ENCODE results near the gene PRPF6.
A peak's percentile ranks its signal among the peaks of the same experiment; 100 is the strongest.

DNA sequence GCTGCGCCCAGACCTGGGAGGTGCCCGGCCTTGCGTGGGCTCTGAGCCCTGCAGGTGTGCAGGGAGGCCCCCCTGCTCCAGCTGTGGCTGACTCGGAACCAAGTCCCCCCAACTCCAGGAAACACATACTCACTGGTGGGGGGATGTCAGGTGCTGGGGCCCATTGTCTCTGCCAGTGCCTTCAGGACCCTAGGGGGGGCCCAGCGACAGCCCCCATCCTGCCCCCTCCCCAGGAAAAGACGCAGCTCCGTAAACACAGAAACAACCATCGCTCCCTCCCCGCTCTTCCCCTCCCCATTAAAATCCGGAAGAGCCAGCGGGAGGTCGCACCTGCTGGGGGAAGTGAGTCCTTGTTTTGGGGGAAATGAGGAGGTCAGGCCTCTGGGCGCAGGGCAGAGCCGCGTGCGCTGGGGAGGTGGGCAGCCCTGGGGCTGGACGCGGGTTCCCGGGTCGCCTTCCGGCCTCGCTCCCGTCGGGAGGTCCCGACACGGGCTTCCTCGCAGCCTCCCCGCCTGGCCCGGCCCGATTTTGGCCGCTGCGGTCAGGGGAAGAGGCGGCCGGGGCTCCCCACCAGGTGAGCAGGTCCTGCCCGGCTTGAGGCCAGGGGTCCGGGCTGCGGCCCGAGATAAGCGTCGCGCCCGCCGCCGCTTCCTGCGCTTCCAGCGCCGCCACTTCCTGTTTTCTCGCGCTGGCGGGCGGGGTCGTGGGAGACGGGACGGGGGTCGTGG, 61.3 kb downstream of the PRPF6 start:
- TF ChIP-seq ZNF510 (CRISPR knock-in tag; IDR thresholded peaks at IDR 0.05; ENCODE audit: low read depth) (0 out of 2 replicates have a peak, but pooled peaks have one; percentile 78), ZNF468 (CRISPR knock-in tag; IDR thresholded peaks at IDR 0.05) (no peak), ZSCAN21 (CRISPR knock-in tag; IDR thresholded peaks at IDR 0.05; ENCODE audit: borderline replicate concordance) (peak; percentile 47), RORA (CRISPR knock-in tag; IDR thresholded peaks at IDR 0.05) (no peak), POLR2A (IDR thresholded peaks at IDR 0.05; ENCODE audit: insufficient read depth in 1 of 2, low read depth in 2 of 2, low read length in 2 of 2) (peak in 1 of 2 experiments; percentile 46; a peak in 1 of 4 replicates), KAT8 (CRISPR knock-in tag; IDR thresholded peaks at IDR 0.05) (peak; percentile 81), KDM5B (CRISPR knock-in tag; IDR thresholded peaks at IDR 0.05; ENCODE audit: borderline replicate concordance) (peak; percentile 88), RXRA (CRISPR knock-in tag; IDR thresholded peaks at IDR 0.05) (peak; percentile 52; the same call in 1 of the 2 replicates), ZNF563 (CRISPR knock-in tag; IDR thresholded peaks at IDR 0.05) (peak; percentile 95)
- TF ChIP-seq, protein P1, sequence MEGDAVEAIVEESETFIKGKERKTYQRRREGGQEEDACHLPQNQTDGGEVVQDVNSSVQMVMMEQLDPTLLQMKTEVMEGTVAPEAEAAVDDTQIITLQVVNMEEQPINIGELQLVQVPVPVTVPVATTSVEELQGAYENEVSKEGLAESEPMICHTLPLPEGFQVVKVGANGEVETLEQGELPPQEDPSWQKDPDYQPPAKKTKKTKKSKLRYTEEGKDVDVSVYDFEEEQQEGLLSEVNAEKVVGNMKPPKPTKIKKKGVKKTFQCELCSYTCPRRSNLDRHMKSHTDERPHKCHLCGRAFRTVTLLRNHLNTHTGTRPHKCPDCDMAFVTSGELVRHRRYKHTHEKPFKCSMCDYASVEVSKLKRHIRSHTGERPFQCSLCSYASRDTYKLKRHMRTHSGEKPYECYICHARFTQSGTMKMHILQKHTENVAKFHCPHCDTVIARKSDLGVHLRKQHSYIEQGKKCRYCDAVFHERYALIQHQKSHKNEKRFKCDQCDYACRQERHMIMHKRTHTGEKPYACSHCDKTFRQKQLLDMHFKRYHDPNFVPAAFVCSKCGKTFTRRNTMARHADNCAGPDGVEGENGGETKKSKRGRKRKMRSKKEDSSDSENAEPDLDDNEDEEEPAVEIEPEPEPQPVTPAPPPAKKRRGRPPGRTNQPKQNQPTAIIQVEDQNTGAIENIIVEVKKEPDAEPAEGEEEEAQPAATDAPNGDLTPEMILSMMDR (CRISPR knock-in tag; IDR thresholded peaks at IDR 0.05), result no peak; the same call in 1 of the 2 replicates
- TF ChIP-seq, protein P2, sequence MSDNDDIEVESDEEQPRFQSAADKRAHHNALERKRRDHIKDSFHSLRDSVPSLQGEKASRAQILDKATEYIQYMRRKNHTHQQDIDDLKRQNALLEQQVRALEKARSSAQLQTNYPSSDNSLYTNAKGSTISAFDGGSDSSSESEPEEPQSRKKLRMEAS (IDR thresholded peaks at IDR 0.05), result peak; percentile 81

Data from HepG2 (cell line).